Measurements from ENCODE around the gene KSR2. TPM values are rescaled to one million over a fixed set of nuclear protein-coding genes. Genes with fewer than 3 reads are reported as not detected.

KSR2 gene
- total RNA-seq, 1 experiment from 2014 or later: 1.3 TPM

- H2AK5ac ChIP-seq (ENCODE audit: insufficient read length, low read length): no peak overlapping the region
- no peak overlapping the region for H2BK120ac ChIP-seq (ENCODE audit: low read depth, low read length, poor library complexity, severe bottlenecking)
- H3K79me2 ChIP-seq (ENCODE audit: insufficient read depth, low read length): no peaks in the 10 kb centered on the region
- H3K79me1 ChIP-seq (ENCODE audit: insufficient read depth, low read depth, low read length, poor library complexity, severe bottlenecking): no peaks in the 10 kb centered on the region
- H3K18ac ChIP-seq (ENCODE audit: insufficient read length, low read depth, low read length): no peak overlapping the region
- DNase-seq: no peak
- no peak overlapping the region for H3T11ph ChIP-seq (ENCODE audit: low read length)
- TF ChIP-seq CTCF (conservative IDR thresholded peaks at IDR 0.05): no peak
- no peaks in the 10 kb centered on the region for H4K20me1 ChIP-seq (ENCODE audit: control insufficient read depth, insufficient read depth, insufficient read length)
- no peak overlapping the region for H2AFZ ChIP-seq (ENCODE audit: low read length)
- H3K27ac Mint-ChIP-seq: no peak overlapping the region
- no peak overlapping the region for H3K27ac ChIP-seq (ENCODE audit: insufficient read length, low read depth, low read length)
- H3K9ac ChIP-seq (ENCODE audit: extremely low read depth, insufficient read length, low read length): no peak overlapping the region
- no CpG with 5 or more reads among the region's 11 CpGs for WGBS (ENCODE audit: extremely low coverage, insufficient read length, low lambda C conversion rate)
- H3K9me3 Mint-ChIP-seq: no peaks in the 10 kb centered on the region
- H3K4me1 Mint-ChIP-seq: peaks cover 11% of the 10 kb centered on the region in 2 experiments
- H3K9me3 ChIP-seq (ENCODE audit: control insufficient read depth, low read depth, low read length): no peaks in the 10 kb centered on the region
- H3K4me1 ChIP-seq (ENCODE audit: insufficient read depth, low read length): peaks cover 8% of the 10 kb centered on the region; the same call in 1 of the 2 replicates
- peaks cover 2% of the 10 kb centered on the region for H3K23me2 ChIP-seq (ENCODE audit: insufficient read length, low read depth, low read length, poor library complexity, severe bottlenecking)
- H3K14ac ChIP-seq (ENCODE audit: insufficient read depth, low read length): no peak overlapping the region
- H2BK5ac ChIP-seq (ENCODE audit: insufficient read length, low read length): no peak overlapping the region
- no peak overlapping the region for H4K91ac ChIP-seq (ENCODE audit: insufficient read length, low read depth, low read length)
- no peak overlapping the region for H2BK15ac ChIP-seq (ENCODE audit: low read depth, low read length)
- H3K23ac ChIP-seq (ENCODE audit: insufficient read length, low read depth, low read length): no peak overlapping the region
- H3K27me3 ChIP-seq (ENCODE audit: insufficient read depth, low read length): no peaks in the 10 kb centered on the region
- H4K5ac ChIP-seq (ENCODE audit: insufficient read length, low read depth, low read length): no peak overlapping the region
- no peaks in the 10 kb centered on the region for H3K36me3 Mint-ChIP-seq (ENCODE audit: insufficient read depth in 1 of 3, low read depth in 3 of 3)
- no peak overlapping the region for H3K4ac ChIP-seq (ENCODE audit: low read depth, low read length)
- H3K56ac ChIP-seq (ENCODE audit: insufficient read length, low read depth, low read length): no peak overlapping the region
- no peak overlapping the region for H2BK12ac ChIP-seq (ENCODE audit: insufficient read length, low read depth, low read length)
- no peak overlapping the region for H3K4me2 ChIP-seq (ENCODE audit: insufficient read depth, insufficient read length, low read length)
- no peak overlapping the region for H2BK20ac ChIP-seq (ENCODE audit: low read depth, low read length, poor library complexity, severe bottlenecking)
- H3K4me3 Mint-ChIP-seq: no peak overlapping the region
- no peaks in the 10 kb centered on the region; the same call in 1 of the 2 replicates for H3K27me3 Mint-ChIP-seq (ENCODE audit: low read depth)
- H4K8ac ChIP-seq (replicated peaks; ENCODE audit: insufficient read length, low read depth, low read length): no peak overlapping the region
These were observed 556.2 kb downstream of the KSR2 start for GRCh38 chr12:117412465-117413188.

All from H9 (cell line).